PC-3 (cell line): ENCODE results near the gene PRTG. TPM values are rescaled to one million over a fixed set of nuclear protein-coding genes. Genes with fewer than 3 reads are reported as not detected.

ENCODE experiments used
- ATAC-seq: fragments of 200-7000 bp; cut with Tn5 transposase; 2 replicates; pipeline ENCODE4 v1.9.1; 2020; ENCODE audit warnings: mild to moderate bottlenecking, moderate library complexity
- BruUV-seq: library from RNA; stranded (reverse); fragments of 400-500 nt; replicated peaks from 2 replicates; lab custom pipeline; 2021; lab: Mats Ljungman, UMichigan
- CTCF ChIA-PET: fragments of 300-600 bp; sonication (Branson Sonifier 250); formaldehyde crosslinking; loops from one replicate; lab custom pipeline; 2022; ENCODE audit warnings: antibody characterized with exemption; lab: Charles Lee
- POLR2A ChIA-PET: fragments of 300-600 bp; sonication (Branson Sonifier 250); formaldehyde crosslinking; loops from one replicate; lab custom pipeline; 2022; ENCODE audit warnings: antibody characterized with exemption; ENCODE audit not compliant: unreplicated experiment; lab: Charles Lee
- DNase-seq: peaks from one replicate; pipeline ENCODE4 v3.0.0-alpha.2; 2015
- H2AFZ ChIP-seq: fragments of 300-600 bp; sonication (generic); 2 replicates; pipeline ENCODE4 v1.6.0; 2016; ENCODE audit warnings: antibody characterized with exemption, low read length
- H3F3A ChIP-seq: fragments of 300-600 bp; sonication (generic); one replicate; pipeline ENCODE4 v1.6.0; 2017; ENCODE audit warnings: antibody characterized with exemption, low read length, control low read depth, mild to moderate bottlenecking; ENCODE audit not compliant: unreplicated experiment
- H3K27ac ChIP-seq: fragments of 300-600 bp; sonication (generic); 2 replicates; pipeline ENCODE4 v1.5.1; 2016; ENCODE audit warnings: mild to moderate bottlenecking, low read length
- H3K27me3 ChIP-seq: fragments of 300-600 bp; sonication (generic); 2 replicates; pipeline ENCODE4 v1.6.1; 2016; ENCODE audit warnings: low read length, mixed read lengths
- H3K36me3 ChIP-seq: fragments of 300-600 bp; sonication (generic); 2 replicates; pipeline ENCODE4 v1.6.1; 2016; ENCODE audit warnings: low read depth, mixed run types, low read length, mixed read lengths
- H3K4me1 ChIP-seq: fragments of 300-600 bp; sonication (generic); 2 replicates; pipeline ENCODE4 v1.5.1; 2016; ENCODE audit warnings: low read length; ENCODE audit not compliant: insufficient read depth
- H3K4me2 ChIP-seq: fragments of 300-600 bp; sonication (generic); 2 replicates; pipeline ENCODE4 v1.6.0; 2016; ENCODE audit warnings: low read length
- H3K4me3 ChIP-seq: fragments of 300-600 bp; sonication (generic); 2 replicates; pipeline ENCODE4 v1.5.1; 2016; ENCODE audit warnings: mild to moderate bottlenecking, low read length, mixed read lengths
- H3K79me2 ChIP-seq: fragments of 300-600 bp; sonication (generic); 2 replicates; pipeline ENCODE4 v1.6.1; 2017; ENCODE audit warnings: low read length, mixed read lengths
- H3K9ac ChIP-seq: fragments of 300-600 bp; sonication (generic); 2 replicates; pipeline ENCODE4 v1.6.0; 2016; ENCODE audit warnings: mild to moderate bottlenecking, low read length
- H3K9me2 ChIP-seq: fragments of 300-600 bp; sonication (generic); replicated peaks from 2 replicates; pipeline ENCODE4 v1.6.1; 2016; ENCODE audit warnings: mixed run types, low read length, mixed read lengths
- H3K9me3 ChIP-seq: fragments of 300-600 bp; sonication (generic); 2 replicates; pipeline ENCODE4 v1.6.1; 2016; ENCODE audit warnings: low read length, mixed read lengths
- H4K20me1 ChIP-seq: fragments of 300-600 bp; sonication (generic); 2 replicates; pipeline ENCODE4 v1.6.1; 2016; ENCODE audit warnings: low read length, mixed read lengths
- CTCF ChIP-seq: fragments of 300-600 bp; sonication (generic); conservative IDR thresholded peaks from 2 replicates; pipeline ENCODE4 v1.5.1; 2017; ENCODE audit warnings: antibody characterized with exemption, low read depth, mild to moderate bottlenecking, low read length
- EZH2 ChIP-seq: fragments of 300-600 bp; sonication (generic); IDR thresholded peaks from one replicate; pipeline ENCODE4 v1.6.1; 2017; ENCODE audit warnings: antibody characterized with exemption, mild to moderate bottlenecking, low read length; ENCODE audit not compliant: unreplicated experiment
- EZH2phosphoT487 ChIP-seq: fragments of 300-600 bp; sonication (generic); IDR thresholded peaks from 2 replicates; pipeline ENCODE4 v1.6.1; 2018; ENCODE audit warnings: mild to moderate bottlenecking, antibody characterized with exemption, low read length, borderline replicate concordance
- intact Hi-C: fragments of 100-400 bp; cut with micrococcal nuclease; formaldehyde crosslinking; loops from 2 replicates; pipeline ENCODE4 v1.9.0; 2023
- total RNA-seq: library from RNA; depleted of rRNA; stranded (reverse); fragments of >200 nt; gene quantifications from 2 replicates; pipeline ENCODE4 v1.2.3, GENCODE V29; 2014; rRNA removed

Gene PRTG
- total RNA-seq, 1 experiment from 2014 or later = 5.2 TPM

GRCh38 chr15:55564347-55565145, 178.4 kb downstream of the PRTG start:
- Histone ChIP-seq H4K20me1 (no peaks in the 10 kb centered on the region), H3K4me3 (no peak overlapping the region), H2AFZ (no peak overlapping the region), H3F3A (no peaks in the 10 kb centered on the region), H3K36me3 (no peaks in the 10 kb centered on the region), H3K4me2 (no peak overlapping the region), H3K9me2 (no peaks in the 10 kb centered on the region), H3K27me3 (no peaks in the 10 kb centered on the region), H3K4me1 (no peaks in the 10 kb centered on the region), H3K79me2 (no peaks in the 10 kb centered on the region), H3K27ac (no peak overlapping the region), H3K9me3 (no peaks in the 10 kb centered on the region), H3K9ac (no peak overlapping the region)
- ChIA-PET CTCF (interaction anchor here (0.7 kb wide), 1 partner anchor 680 kb away, joined by 3 read pairs; no protein-coding TSS in a partner anchor), POLR2A (no interaction called here)
- BruUV-seq = no TSS peak
- intact Hi-C loops = no loop called here
- ATAC-seq (peak; percentile 38; the same call in 1 of the 2 replicates), DNase-seq (no peak)
- TF ChIP-seq EZH2 = no peak
- TF ChIP-seq CTCF = no peak; the same call in 1 of the 2 replicates
- TF ChIP-seq EZH2phosphoT487 = no peak

GRCh38 chr15:55562601-55563000, 180.4 kb downstream of the PRTG start:
- Histone ChIP-seq H4K20me1 (no peaks in the 10 kb centered on the region), H3K79me2 (no peaks in the 10 kb centered on the region), H3K4me3 (no peak overlapping the region), H3K4me2 (no peak overlapping the region), H3K36me3 (no peaks in the 10 kb centered on the region), H3K9me2 (no peaks in the 10 kb centered on the region), H3K4me1 (no peaks in the 10 kb centered on the region), H3K27me3 (no peaks in the 10 kb centered on the region), H3F3A (no peaks in the 10 kb centered on the region), H3K27ac (no peak overlapping the region), H3K9ac (no peak overlapping the region), H3K9me3 (no peaks in the 10 kb centered on the region), H2AFZ (no peak overlapping the region)
- DNase-seq (no peak), ATAC-seq (no peak)
- TF ChIP-seq CTCF (no peak), EZH2phosphoT487 (no peak)
- CTCF ChIA-PET = no interaction called here
- POLR2A ChIA-PET = no interaction called here
- intact Hi-C loops = no loop called here
- BruUV-seq = no TSS peak

Other genes with a start within 250 kb of the PRTG start
- gene DNAAF4, start 234.9 kb downstream of the PRTG start, total RNA-seq = 0.91 and 0.92 TPM in 2 replicates
- gene PYGO1, start 154.8 kb downstream of the PRTG start, total RNA-seq = 1.8 and 2.0 TPM in 2 replicates